HepG2 (cell line): Measurements from ENCODE around the gene RAB5B. TPM values are rescaled to one million over a fixed set of nuclear protein-coding genes. Genes with fewer than 3 reads are reported as not detected.

Experiments
- ATAC-seq: fragments of 200-7000 bp; cut with Tn5 transposase; 3 replicates; pipeline ENCODE4 v1.9.1; 2020; ENCODE audit warnings: mild to moderate bottlenecking, moderate library complexity
- BruUV-seq: library from RNA; stranded (reverse); fragments of 400-500 nt; replicated peaks from 2 replicates; lab custom pipeline; 2021; lab: Mats Ljungman, UMichigan
- CTCF ChIA-PET: fragments of 300-600 bp; formaldehyde crosslinking; extraction: SDS; loops from one replicate; lab custom pipeline; 2021; ENCODE audit warnings: low total read pairs, inconsistent platforms, low intra/inter-chr PET ratio; lab: Yijun Ruan, JAX
- POLR2A ChIA-PET: fragments of 350-600 bp; sonication (Branson Sonifier 250); formaldehyde crosslinking; loops from one replicate; lab custom pipeline; 2020; ENCODE audit warnings: antibody characterized with exemption, inconsistent platforms; lab: Yijun Ruan, JAX
- DNase-seq: peaks from one replicate; pipeline ENCODE4 v3.0.0-alpha.2; 2015; ENCODE audit warnings: low spot score
- FAIRE-seq: peaks from 3 replicates; lab custom pipeline; 2011; peaks lifted over from hg19 to GRCh38; lab: Jason Lieb, UNC
- H2AFZ ChIP-seq: one replicate; pipeline ENCODE4 v1.6.1; 2011; ENCODE audit warnings: low read length, inconsistent platforms
- H3K27ac ChIP-seq: fragments of 300-600 bp; 3 replicates; pipeline ENCODE4 v1.8.0; 2011; ENCODE audit warnings: mixed run types, mild to moderate bottlenecking, mixed read lengths, low read length, inconsistent platforms; ENCODE audit not compliant: insufficient read depth; ENCODE audit errors: extremely low read length
- H3K27me3 ChIP-seq, 2 experiments: fragments of 200-600 bp in 1 of 2; 2 replicates in 1 of 2; 3 replicates in 1 of 2; pipeline versions ENCODE4 v1.6.0 to v1.8.0; 2011; ENCODE audit warnings: low read length in 2 of 2, mild to moderate bottlenecking in 2 of 2, moderate library complexity in 2 of 2, inconsistent platforms in 1 of 2; ENCODE audit not compliant: insufficient read depth in 2 of 2, control insufficient read depth in 1 of 2
- H3K36me3 ChIP-seq, 2 experiments: fragments of 200-600 bp in 1 of 2; replicated peaks in 1 of 2; 2 replicates in 1 of 2; 3 replicates in 1 of 2; pipeline versions ENCODE4 v1.5.1 to v1.8.0; 2011; ENCODE audit warnings: low read length in 2 of 2, inconsistent platforms in 1 of 2; ENCODE audit not compliant: insufficient read depth in 2 of 2, control insufficient read depth in 1 of 2
- H3K4me1 ChIP-seq: 2 replicates; pipeline ENCODE4 v1.5.1; 2012; ENCODE audit warnings: low read length, inconsistent platforms; ENCODE audit not compliant: insufficient read depth
- H3K4me2 ChIP-seq: 2 replicates; pipeline ENCODE4 v1.6.0; 2011; ENCODE audit warnings: low read depth, low read length, inconsistent platforms
- H3K4me3 ChIP-seq, 3 experiments: fragments of 200-600 bp in 1 of 3; sonication (generic), shearing (Covaris generic) in 1 of 3; replicated peaks in 1 of 3; 2 replicates each; pipeline ENCODE4 v1.5.1; 2011 to 2016; ENCODE audit warnings: low read length in 3 of 3, inconsistent platforms in 2 of 3, low read depth in 2 of 3, mild to moderate bottlenecking in 2 of 3, control low read depth in 1 of 3, mixed read lengths in 1 of 3; ENCODE audit not compliant: insufficient read depth in 1 of 3
- H3K79me2 ChIP-seq: one replicate; pipeline ENCODE4 v1.6.1; 2011; ENCODE audit warnings: low read length, inconsistent platforms; ENCODE audit not compliant: insufficient read depth
- H3K9ac ChIP-seq: 2 replicates; pipeline ENCODE4 v1.6.0; 2011; ENCODE audit warnings: mild to moderate bottlenecking, low read depth, low read length, inconsistent platforms; ENCODE audit not compliant: insufficient read depth
- H3K9me3 ChIP-seq: 2 replicates; pipeline ENCODE4 v1.5.1; 2012; ENCODE audit warnings: mild to moderate bottlenecking, low read length
- H4K20me1 ChIP-seq: 2 replicates; pipeline ENCODE4 v1.6.0; 2011; ENCODE audit warnings: inconsistent platforms, mild to moderate bottlenecking, low read length, moderate library complexity; ENCODE audit not compliant: insufficient read depth
- CREB1 ChIP-seq, 2 experiments: fragments of 450-650 bp in 1 of 2; IDR thresholded peaks; 2 replicates each; pipeline ENCODE4 v1.6.1; 2016 to 2017; ENCODE audit warnings: control low read depth in 1 of 2, mild to moderate bottlenecking in 1 of 2, missing compliant biosample characterization in 1 of 2, missing genetic modification characterization in 1 of 2
- CREB3 ChIP-seq: sonication (generic); formaldehyde crosslinking; IDR thresholded peaks from 2 replicates; pipeline ENCODE4 v1.5.0; 2020; ENCODE audit warnings: missing genetic modification reagents
- HIC2 ChIP-seq: sonication (generic); formaldehyde crosslinking; IDR thresholded peaks from 2 replicates; pipeline ENCODE4 v1.9.0; 2022; ENCODE audit warnings: low read depth, missing genetic modification reagents
- PCBP2 ChIP-seq: fragments of 200-400 bp; formaldehyde crosslinking; optimal IDR thresholded peaks from 2 replicates; pipeline ENCODE3; 2018; ENCODE audit warnings: low read length, low read depth; ENCODE audit not compliant: poor library complexity, severe bottlenecking
- RBM39 ChIP-seq: fragments of 200-400 bp; formaldehyde crosslinking; IDR thresholded peaks from one replicate; pipeline ENCODE4 v1.6.1; 2018; ENCODE audit warnings: antibody characterized with exemption, mild to moderate bottlenecking, low read depth, low read length; ENCODE audit not compliant: poor library complexity, severe bottlenecking
- TMF1 ChIP-seq: sonication (generic); formaldehyde crosslinking; IDR thresholded peaks from 2 replicates; pipeline ENCODE4 v1.8.1; 2022; ENCODE audit warnings: low read depth, missing genetic modification reagents
- ZBTB21 ChIP-seq: sonication (generic); formaldehyde crosslinking; IDR thresholded peaks from 2 replicates; pipeline ENCODE4 v1.4.0; 2020; ENCODE audit warnings: missing genetic modification reagents
- ZNF234 ChIP-seq: sonication (generic); formaldehyde crosslinking; conservative IDR thresholded peaks from 2 replicates; pipeline ENCODE4 v1.5.1; 2020; ENCODE audit warnings: mild to moderate bottlenecking, missing genetic modification reagents
- ZNF280B ChIP-seq: sonication (generic); formaldehyde crosslinking; IDR thresholded peaks from 2 replicates; pipeline ENCODE4 v1.5.0; 2020; ENCODE audit warnings: missing genetic modification reagents, mild to moderate bottlenecking, borderline replicate concordance
- ZNF589 ChIP-seq: sonication (generic); formaldehyde crosslinking; conservative IDR thresholded peaks from 2 replicates; pipeline ENCODE4 v1.8.0; 2022; ENCODE audit warnings: mild to moderate bottlenecking, moderate library complexity, missing genetic modification reagents
- ZNF597 ChIP-seq: sonication (generic); formaldehyde crosslinking; IDR thresholded peaks from 2 replicates; pipeline ENCODE4 v1.5.0; 2020; ENCODE audit warnings: missing genetic modification reagents
- WGBS: methylation state at CpG from one replicate; pipeline ENCODE4 v1.1.6; 2017; ENCODE audit warnings: low lambda C conversion rate; 5-methylcytosine and 5-hydroxymethylcytosine counted together
- in situ Hi-C: cut with HindIII; loops from 2 replicates; pipeline ENCODE4 v1.10.0; 2017; ENCODE audit warnings: low pct_unique_long_range_greater_than_20kb; ENCODE audit not compliant: extremely low pct_ligation_motif_present
- intact Hi-C: fragments of 100-400 bp; cut with micrococcal nuclease; formaldehyde crosslinking; loops from one replicate; pipeline ENCODE4 v1.10.0; 2022; ENCODE audit not compliant: unreplicated experiment
- polyA plus RNA-seq, 8 experiments: library from polyadenylated mRNA; depleted of rRNA in 3 of 8; stranded (reverse) in 7 of 8; unstranded in 1 of 8; fragments of >200 nt; fragmentation: Illumina TruSeq in 4 of 8; extraction: Trizol in 4 of 8; gene quantifications; 2 replicates each; pipeline versions ENCODE4 v1.2.1 to v1.2.3, GENCODE V29; 2011 to 2016; ENCODE audit warnings: low read depth in 4 of 8, missing spikeins in 1 of 8, mixed read lengths in 1 of 8; ENCODE audit not compliant: insufficient read depth in 1 of 8
- total RNA-seq, 5 experiments: library from RNA; depleted of rRNA; stranded (reverse); fragments of >200 nt; fragmentation: Illumina TruSeq; extraction: Trizol; gene quantifications; 2 replicates each; pipeline ENCODE4 v1.2.3, GENCODE V29; 2016; ENCODE audit warnings: low read depth in 1 of 5

RAB5B gene
- total and polyA plus RNA-seq, 2 of the 13 experiments (the other 11 are each of a cell fraction or from before 2014, with no cell fraction given): 26.0 to 68.3 TPM

- TF ChIP-seq CREB1 (IDR thresholded peaks at IDR 0.05) (no peak), CREB1 (CRISPR knock-in tag; IDR thresholded peaks at IDR 0.05) (no peak), CREB3 (CRISPR knock-in tag) (no peak), ZBTB21 (CRISPR knock-in tag) (no peak), TMF1 (CRISPR knock-in tag) (no peak), ZNF589 (CRISPR knock-in tag) (no peak), PCBP2 (no peak), ZNF234 (CRISPR knock-in tag) (no peak)
- TF ChIP-seq, all 625 proteins: peak for 0
Observed at GRCh38 chr12:55942577-55943136, 31.2 kb upstream of the RAB5B start (continued).

- intact Hi-C loops (no loop called here), in situ Hi-C loops (no loop called here)
- H3K4me1 ChIP-seq: no peaks in the 10 kb centered on the region
- 94% methylated on average over 6 of the region's 6 CpGs for WGBS
- ChIA-PET CTCF (no interaction called here), POLR2A (interaction anchor here (1.4 kb wide), 1 partner anchor 28 kb away, joined by 4 read pairs; the partner anchor contains the start of gene RAB5B)
- H3K9me3 ChIP-seq: no peaks in the 10 kb centered on the region
- H3K27me3 ChIP-seq: no peaks in the 10 kb centered on the region
- no peak overlapping the region for H3K4me2 ChIP-seq
- H3K4me3 ChIP-seq: no peak overlapping the region
- DNase-seq: no peak
- H3K9ac ChIP-seq: no peak overlapping the region
- H3K27ac ChIP-seq: no peak overlapping the region
- H3K79me2 ChIP-seq: no peaks in the 10 kb centered on the region
- H2AFZ ChIP-seq: no peak overlapping the region
- ATAC-seq: no peak
- no peak for TF ChIP-seq HIC2 (CRISPR knock-in tag)
- no peak for TF ChIP-seq ZNF280B (CRISPR knock-in tag)
- no peak for TF ChIP-seq ZNF597
- no peak for TF ChIP-seq RBM39
- no peaks in the 10 kb centered on the region for H4K20me1 ChIP-seq
- BruUV-seq: no TSS peak
- H3K36me3 ChIP-seq: no peaks in the 10 kb centered on the region
- FAIRE-seq: no peak
Observed at GRCh38 chr12:55946553-55946952, 27.3 kb upstream of the RAB5B start.
